Superior temporal gyrus (tissue), 1 donor: Measurements from ENCODE around the gene RCAN1.

ENCODE experiments used
- DNase-seq: peaks from one replicate; pipeline ENCODE4 v3.0.0-alpha.2; 2016; ENCODE audit errors: extremely low spot score

RCAN1 gene

GRCh38 chr21:34537838-34538237, 77.1 kb downstream of the RCAN1 start:
- DNase-seq, result no peak

GRCh38 chr21:34536820-34537219, 78.1 kb downstream of the RCAN1 start:
- no peak for DNase-seq

DNA sequence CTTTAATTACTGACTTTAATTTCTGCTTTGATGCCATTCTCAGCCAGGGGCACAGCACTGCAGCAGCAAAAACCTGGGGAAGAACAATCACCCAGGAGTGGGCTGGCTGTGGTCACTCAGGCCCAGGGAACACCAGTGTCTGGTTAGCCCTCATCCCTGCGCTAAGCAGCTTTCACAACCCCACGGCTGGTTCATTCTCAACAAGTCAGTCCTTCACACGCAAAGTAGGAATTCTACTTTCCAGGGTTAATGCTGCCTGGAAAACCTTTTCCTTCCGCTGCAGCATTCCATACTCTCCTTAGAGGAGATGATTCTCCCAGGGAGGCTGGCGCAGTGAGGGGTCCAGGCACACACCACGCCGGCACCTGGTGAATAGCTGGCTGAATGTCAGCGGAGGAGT, 78.6 kb downstream of the RCAN1 start:
- DNase-seq, result no peak

GRCh38 chr21:34535886-34536285, 79.0 kb downstream of the RCAN1 start:
- DNase-seq, result no peak

- peak; percentile 84 for DNase-seq
Observed at GRCh38 chr21:34534522-34534921, 80.4 kb downstream of the RCAN1 start.

DNA sequence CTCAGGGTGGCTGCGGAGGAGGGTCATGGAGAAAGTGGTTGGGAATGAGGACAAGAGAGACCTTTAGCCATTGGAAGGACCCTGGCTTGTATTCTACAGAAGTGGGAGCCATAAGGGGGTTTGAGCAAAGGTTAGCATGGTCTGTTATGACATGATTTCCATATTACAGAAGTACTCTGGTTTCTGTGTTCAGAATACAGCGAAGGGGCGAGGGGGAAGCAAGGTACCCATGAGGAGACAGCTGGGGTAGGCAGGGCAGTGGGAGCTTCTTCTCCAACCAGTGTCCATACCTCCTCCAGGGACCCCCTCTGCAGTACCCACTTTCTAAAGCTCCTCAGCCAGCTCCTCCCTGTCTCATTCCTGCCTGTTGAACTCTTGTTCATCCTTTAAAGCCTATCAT, 81.0 kb downstream of the RCAN1 start:
- no peak for DNase-seq

- peak; percentile 6 for DNase-seq
Observed at GRCh38 chr21:34531399-34531798, 83.5 kb downstream of the RCAN1 start.

- DNase-seq, result no peak
Observed at GRCh38 chr21:34530261-34530660, 84.7 kb downstream of the RCAN1 start.

DNA sequence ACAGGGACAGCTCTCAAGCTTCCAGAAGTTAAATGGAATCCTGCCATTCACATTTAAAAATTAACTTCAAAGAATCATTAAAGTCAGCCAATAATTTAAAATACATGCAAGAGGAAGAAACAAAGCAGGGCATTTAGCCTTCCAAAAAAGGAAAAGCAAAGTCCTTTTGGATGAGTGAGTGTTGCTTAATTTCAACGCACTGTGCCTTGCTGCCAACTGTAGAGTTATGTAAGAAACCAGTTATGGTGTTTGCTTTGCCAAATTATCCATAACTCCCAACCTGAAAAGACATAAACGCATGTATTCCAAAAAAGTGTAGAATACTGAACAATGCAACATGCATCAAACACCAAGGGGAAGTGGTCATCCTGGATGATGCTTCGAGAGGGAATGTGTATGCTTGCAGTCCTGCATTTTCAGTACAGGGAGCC, 86.8 kb downstream of the RCAN1 start:
- peak; percentile 67 for DNase-seq

DNA sequence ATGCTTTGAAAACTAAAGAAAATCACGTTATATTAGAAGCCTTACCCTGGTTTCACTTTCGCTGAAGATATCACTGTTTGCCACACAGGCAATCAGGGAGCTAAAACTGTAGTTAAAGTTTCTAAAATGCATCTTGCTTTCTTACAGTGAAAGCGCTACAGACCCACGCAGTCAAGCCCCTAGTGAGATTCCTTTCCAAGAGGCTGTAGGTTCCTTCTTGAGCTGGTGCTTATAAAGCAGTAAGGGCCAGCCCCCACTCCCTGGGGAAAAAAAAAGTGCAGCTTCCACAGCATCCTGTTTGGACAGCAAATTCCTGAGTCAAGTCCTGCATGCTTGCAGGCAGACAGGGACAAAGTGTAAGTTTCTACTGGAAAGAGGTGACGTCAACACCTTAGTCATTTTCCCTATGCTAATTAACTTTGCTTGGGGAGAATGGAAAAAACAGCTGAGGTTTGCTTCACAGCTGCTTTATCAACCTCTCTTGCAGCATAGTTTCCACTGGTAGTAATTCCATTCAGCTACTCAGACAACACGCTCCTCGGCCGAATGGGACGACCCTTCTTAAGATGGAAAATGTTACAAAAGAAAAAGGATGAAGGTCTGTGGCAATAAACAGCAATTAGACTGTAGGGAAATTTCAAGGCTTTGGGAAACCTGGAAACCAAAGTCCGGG, 88.2 kb downstream of the RCAN1 start:
- DNase-seq, result peak; percentile 72

DNA sequence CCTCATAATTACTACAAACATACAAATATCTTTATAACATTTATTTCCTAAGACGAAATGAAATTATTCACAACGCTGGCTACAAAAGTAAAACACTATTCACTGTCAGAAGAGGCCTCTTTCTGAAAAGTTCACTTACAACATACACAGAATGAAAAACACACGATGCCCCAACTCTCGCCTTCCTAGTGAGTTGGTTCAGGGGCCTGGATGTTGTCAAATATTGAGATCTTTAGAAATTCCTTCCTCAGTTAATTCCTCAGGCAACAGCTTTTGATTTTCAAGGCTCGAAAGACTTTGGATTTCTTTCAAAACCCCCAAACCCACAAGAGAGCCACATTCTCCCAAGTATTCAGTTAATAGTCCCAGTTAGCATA, 88.7 kb downstream of the RCAN1 start:
- DNase-seq, result no peak

- no peak for DNase-seq
Observed at GRCh38 chr21:34524646-34525601, 90.0 kb downstream of the RCAN1 start.

DNA sequence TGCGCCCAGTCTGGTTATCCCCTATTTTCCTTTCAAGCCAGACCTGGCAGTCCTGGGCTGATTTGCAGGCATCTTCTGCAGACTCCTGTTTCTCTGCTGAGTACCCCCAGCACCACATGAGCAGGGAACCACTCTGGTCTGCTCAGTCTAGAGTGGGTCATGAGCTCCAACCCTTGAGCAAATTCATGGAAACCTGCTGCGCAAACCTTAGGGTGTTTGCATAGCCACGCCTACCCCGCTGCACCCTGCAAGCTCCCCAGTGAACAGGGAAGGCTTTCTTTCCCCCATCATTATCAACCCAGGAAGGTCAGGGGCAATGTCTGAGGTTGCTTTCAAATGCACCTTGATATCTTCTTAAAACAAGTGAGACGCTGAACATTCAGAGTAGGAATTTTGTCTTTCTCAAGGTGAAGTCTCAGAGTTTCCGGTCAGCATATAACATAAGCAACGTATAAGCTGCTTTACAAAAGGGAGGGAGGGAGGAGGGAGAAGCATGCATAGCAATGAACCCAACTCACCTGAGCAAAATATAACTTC, 91.8 kb downstream of the RCAN1 start:
- DNase-seq, result no peak

GRCh38 chr21:34522284-34522683, 92.6 kb downstream of the RCAN1 start:
- DNase-seq, result no peak

GRCh38 chr21:34521561-34521960, 93.4 kb downstream of the RCAN1 start:
- no peak for DNase-seq

DNA sequence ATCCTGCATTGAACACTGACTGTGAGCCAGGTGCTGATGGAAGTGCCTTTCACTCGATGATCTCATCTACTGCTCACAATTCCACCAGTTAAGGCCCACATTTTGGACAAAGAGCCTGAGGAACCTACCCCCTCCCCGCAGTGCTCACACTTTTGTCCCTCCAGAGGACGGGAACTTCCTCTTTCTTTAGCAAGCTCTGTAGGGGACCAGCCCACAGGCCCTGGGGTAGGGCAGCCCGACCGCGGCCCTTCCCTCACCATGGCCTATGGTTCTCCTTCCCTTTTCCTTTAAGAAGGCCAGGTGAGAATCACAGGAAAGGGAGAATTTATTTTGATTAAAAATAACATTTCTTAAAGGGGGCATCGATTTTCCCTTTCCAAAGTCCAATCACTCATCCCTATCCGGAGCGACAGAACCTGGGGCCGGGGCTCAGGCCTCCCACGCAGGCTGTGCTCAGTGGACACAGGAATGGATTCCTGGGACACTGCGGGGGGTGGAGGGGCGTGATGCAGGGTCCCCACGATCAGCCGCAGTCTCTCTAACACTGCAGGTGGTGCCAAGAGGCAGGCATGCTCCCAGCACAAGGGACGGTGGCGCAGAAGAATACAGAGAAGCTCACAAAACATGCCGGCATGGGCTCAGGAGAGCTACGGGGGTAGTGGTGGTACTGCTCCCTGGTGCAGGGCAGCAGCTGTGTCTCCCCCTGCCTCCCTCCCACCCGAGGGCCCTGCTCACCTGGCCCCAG, 94.0 kb downstream of the RCAN1 start:
- DNase-seq, result no peak

DNA sequence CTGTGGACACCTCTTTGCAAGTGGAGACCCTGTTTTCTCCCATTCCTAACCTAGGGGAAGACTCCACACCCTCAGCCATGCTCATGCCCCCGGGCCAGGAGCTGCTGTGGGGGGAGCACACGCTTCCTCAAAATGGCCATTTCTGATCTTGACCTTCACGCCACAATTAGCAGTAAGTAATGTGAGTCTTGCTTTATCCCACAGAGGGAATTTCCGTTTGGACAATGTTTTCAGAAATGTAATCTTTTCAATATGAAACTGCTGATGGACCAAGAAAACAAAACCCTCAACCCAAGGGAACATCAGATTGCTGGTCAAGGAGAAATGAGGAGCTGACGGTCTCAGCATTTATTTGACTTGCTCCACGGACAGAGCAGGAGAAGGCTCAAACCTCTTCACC, 94.6 kb downstream of the RCAN1 start:
- no peak for DNase-seq

DNA sequence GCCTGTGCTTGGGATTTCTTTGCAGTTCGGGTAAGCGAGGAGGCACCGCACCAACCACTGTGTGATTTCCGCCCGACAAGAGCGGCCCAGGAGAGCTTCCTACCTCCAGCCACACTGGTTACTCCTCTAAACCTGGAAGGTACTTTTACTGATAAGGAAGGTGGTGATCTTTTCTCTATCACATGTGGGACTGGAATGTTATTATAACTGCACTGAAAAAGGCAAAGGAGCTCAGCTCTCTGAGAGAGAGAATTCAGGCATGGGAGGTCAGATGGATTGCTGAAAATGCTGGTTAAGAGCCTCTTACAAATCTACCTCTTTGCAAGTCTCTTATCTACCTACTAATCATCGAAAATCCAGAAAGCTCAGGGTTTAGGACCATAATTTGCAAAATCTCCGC, 95.2 kb downstream of the RCAN1 start:
- no peak for DNase-seq

DNA sequence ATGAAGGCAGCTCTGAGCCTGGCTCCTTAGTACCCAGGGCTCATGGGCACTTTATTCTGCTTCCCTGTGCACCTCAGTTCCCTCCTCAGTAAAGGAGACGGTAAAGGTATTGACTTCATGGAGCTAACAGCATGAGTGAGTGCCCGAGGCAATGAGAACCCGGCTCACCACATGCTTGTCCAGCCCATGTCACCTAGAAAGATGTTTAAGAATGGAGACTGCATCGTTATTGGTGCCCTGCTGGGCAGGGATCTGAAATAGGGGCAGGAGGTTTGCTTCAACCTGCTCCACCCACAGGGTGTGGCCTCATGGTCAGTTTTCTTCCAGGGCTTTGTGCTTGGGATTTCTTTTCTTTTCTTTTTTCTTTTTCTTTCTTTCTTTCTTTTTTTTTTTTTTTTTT, 95.9 kb downstream of the RCAN1 start:
- DNase-seq, result no peak

GRCh38 chr21:34518301-34518700, 96.6 kb downstream of the RCAN1 start:
- DNase-seq, result no peak

- DNase-seq, result no peak
Observed at GRCh38 chr21:34517491-34518245, 97.2 kb downstream of the RCAN1 start.
